ENCODE results near the gene FBXO31. TPM values are rescaled to one million over a fixed set of nuclear protein-coding genes. Genes with fewer than 3 reads are reported as not detected.
A peak's percentile ranks its signal among the peaks of the same experiment; 100 is the strongest.

FBXO31 gene
- total and polyA plus RNA-seq, 2 of the 13 experiments (the other 11 are each of a cell fraction or from before 2014, with no cell fraction given): 92.4 to 101 TPM

GRCh38 chr16:87384162-87384874 lies 742 bp upstream of the FBXO31 start (continued):
- TF ChIP-seq DZIP1 (CRISPR knock-in tag; IDR thresholded peaks at IDR 0.05): peak; percentile 69
- TF ChIP-seq POLR2AphosphoS2 (IDR thresholded peaks at IDR 0.05; ENCODE audit: low read depth, low read length): no peak
- no peak for TF ChIP-seq HDAC6 (IDR thresholded peaks at IDR 0.05; ENCODE audit: low read depth, low read length)
- TF ChIP-seq KLF6 (CRISPR knock-in tag; IDR thresholded peaks at IDR 0.05): 0 out of 2 replicates have a peak, but pooled peaks have one; percentile 51
- 0 out of 2 replicates have a peak, but pooled peaks have one; percentile 65 for TF ChIP-seq ZNF264 (CRISPR knock-in tag; IDR thresholded peaks at IDR 0.05)
- TF ChIP-seq ZFP62 (CRISPR knock-in tag; IDR thresholded peaks at IDR 0.05): no peak
- TF ChIP-seq ZNF407 (CRISPR knock-in tag; IDR thresholded peaks at IDR 0.05; ENCODE audit: not compliant biosample characterization): peak; percentile 69
- peak; percentile 59; the same call in 1 of the 2 replicates for TF ChIP-seq MYC (CRISPR knock-in tag; IDR thresholded peaks at IDR 0.05; ENCODE audit: borderline replicate concordance)
- 0 out of 2 replicates have a peak, but pooled peaks have one; percentile 54 for TF ChIP-seq ZNF512 (CRISPR knock-in tag; IDR thresholded peaks at IDR 0.05)
- no peak for TF ChIP-seq ZNF432 (CRISPR knock-in tag; IDR thresholded peaks at IDR 0.05; ENCODE audit: borderline replicate concordance)
- no peak for TF ChIP-seq ZFP36L1 (CRISPR knock-in tag; IDR thresholded peaks at IDR 0.05)
- peak; percentile 61 for TF ChIP-seq HDAC2 (CRISPR knock-in tag; IDR thresholded peaks at IDR 0.05)

Measured in HepG2 (cell line).